Mesodermal cell (in vitro differentiated cells): ENCODE results near the gene KBTBD13.
"Not testable (repeated sequence)": the region's sequence is repeated elsewhere in the genome, so short reads cannot be mapped to it uniquely, and the experiment has no call there.

ENCODE experiments used
- H3K27ac ChIP-seq: 2 replicates; pipeline ENCODE4 v1.7.0; 2013; ENCODE audit warnings: mild to moderate bottlenecking, low read depth, low read length, moderate library complexity; ENCODE audit not compliant: severe bottlenecking
- H3K36me3 ChIP-seq: 2 replicates; pipeline ENCODE4 v1.7.1; 2013; ENCODE audit warnings: mild to moderate bottlenecking, low read length, moderate library complexity; ENCODE audit not compliant: control insufficient read depth, insufficient read depth
- H3K4me1 ChIP-seq: one replicate; pipeline ENCODE4 v1.7.1; 2013; ENCODE audit warnings: mild to moderate bottlenecking, low read length; ENCODE audit not compliant: insufficient read depth, control insufficient read depth, poor library complexity, severe bottlenecking
- H3K4me3 ChIP-seq: 2 replicates; pipeline ENCODE4 v1.7.0; 2013; ENCODE audit warnings: low read length, control low read depth, mild to moderate bottlenecking; ENCODE audit not compliant: insufficient read depth, poor library complexity, severe bottlenecking; ENCODE audit errors: extremely low read depth
- H3K9me3 ChIP-seq: 2 replicates; pipeline ENCODE4 v1.7.1; 2013; ENCODE audit warnings: mild to moderate bottlenecking, low read length, moderate library complexity; ENCODE audit not compliant: control insufficient read depth
- whole genome bisulfite sequencing, 2 experiments: methylation state at CpG; one replicate each; pipeline ENCODE4 v1.1.5; 2013; ENCODE audit warnings: missing lambda C conversion rate in 2 of 2; ENCODE audit not compliant: insufficient coverage in 2 of 2; 5-methylcytosine and 5-hydroxymethylcytosine counted together

The KBTBD13 gene

GRCh38 chr15:65071381-65071811, 5.2 kb upstream of the KBTBD13 start:
- Histone ChIP-seq H3K27ac (no peak overlapping the region), H3K4me3 (no peak overlapping the region), H3K36me3 (no peaks in the 10 kb centered on the region), H3K4me1 (peaks cover 19% of the 10 kb centered on the region), H3K9me3 (peaks cover 6% of the 10 kb centered on the region)
- WGBS, 2 experiments, result 73 to 77% methylated on average over 3 to 4 of the region's 5 CpGs

GRCh38 chr15:65072027-65072426, 4.5 kb upstream of the KBTBD13 start:
- WGBS, 2 experiments, result no CpG with 5 or more reads among the region's 1 CpG
- no peaks in the 10 kb centered on the region for H3K36me3 ChIP-seq
- no peak overlapping the region for H3K4me3 ChIP-seq
- peaks cover 6% of the 10 kb centered on the region for H3K9me3 ChIP-seq
- H3K4me1 ChIP-seq, result peaks cover 17% of the 10 kb centered on the region
- no peak overlapping the region for H3K27ac ChIP-seq

- Histone ChIP-seq H3K9me3 (peaks cover 6% of the 10 kb centered on the region), H3K27ac (no peak overlapping the region)
- 96 to 100% methylated on average over 3 of the region's 3 CpGs for WGBS, 2 experiments
Measured at GRCh38 chr15:65072617-65073016, 3.9 kb upstream of the KBTBD13 start.

GRCh38 chr15:65074946-65075345, 1.6 kb upstream of the KBTBD13 start:
- not testable (repeated sequence) for H3K9me3 ChIP-seq, H3K27ac ChIP-seq, H3K36me3 ChIP-seq, H3K4me3 ChIP-seq
- WGBS, 2 experiments, result 98 to 100% methylated on average over 5 to 7 of the region's 22 CpGs
- peaks cover 14% of the 10 kb centered on the region for H3K4me1 ChIP-seq

More at GRCh38 chr15:65072617-65073016, 3.9 kb upstream of the KBTBD13 start:
- Histone ChIP-seq H3K4me3 (no peak overlapping the region), H3K36me3 (no peaks in the 10 kb centered on the region), H3K4me1 (peaks cover 17% of the 10 kb centered on the region)

GRCh38 chr15:65075607-65076395, 745 bp upstream of the KBTBD13 start:
- not testable (repeated sequence) for H3K9me3 ChIP-seq, H3K27ac ChIP-seq, H3K4me3 ChIP-seq, H3K36me3 ChIP-seq
- H3K4me1 ChIP-seq, result peaks cover 14% of the 10 kb centered on the region
- 92 to 98% methylated on average over 10 to 11 of the region's 12 CpGs for WGBS, 2 experiments

GRCh38 chr15:65077291-65077980, 890 bp downstream of the KBTBD13 start:
- Histone ChIP-seq H3K27ac (no peak overlapping the region), H3K36me3 (no peaks in the 10 kb centered on the region), H3K9me3 (peaks cover 6% of the 10 kb centered on the region), H3K4me3 (no peak overlapping the region), H3K4me1 (peaks cover 12% of the 10 kb centered on the region)
- WGBS, 2 experiments, result 91 to 94% methylated on average over 70 to 85 of the region's 85 CpGs

GRCh38 chr15:65077981-65078352, 1.4 kb downstream of the KBTBD13 start:
- Histone ChIP-seq H3K36me3 (no peaks in the 10 kb centered on the region), H3K4me3 (no peak overlapping the region), H3K27ac (no peak overlapping the region), H3K4me1 (peaks cover 17% of the 10 kb centered on the region), H3K9me3 (peaks cover under 1% of the 10 kb centered on the region)
- WGBS, 2 experiments, result 59 to 70% methylated on average over 18 to 23 of the region's 24 CpGs

- 87 to 92% methylated on average over 4 to 5 of the region's 5 CpGs for WGBS, 2 experiments
- H3K36me3 ChIP-seq, result no peaks in the 10 kb centered on the region
- H3K27ac ChIP-seq, result no peak overlapping the region
- no peaks in the 10 kb centered on the region for H3K9me3 ChIP-seq
- peaks cover 33% of the 10 kb centered on the region for H3K4me1 ChIP-seq
- no peak overlapping the region for H3K4me3 ChIP-seq
Measured at GRCh38 chr15:65079580-65079979, 3.0 kb downstream of the KBTBD13 start.

- Histone ChIP-seq H3K4me1 (peaks cover 37% of the 10 kb centered on the region), H3K9me3 (no peaks in the 10 kb centered on the region), H3K4me3 (no peak overlapping the region), H3K27ac (no peak overlapping the region), H3K36me3 (no peaks in the 10 kb centered on the region)
- WGBS, 2 experiments, result 84% methylated on average over 3 to 6 of the region's 6 CpGs
Measured at GRCh38 chr15:65081270-65081669, 4.7 kb downstream of the KBTBD13 start.

- H3K27ac ChIP-seq, result no peak overlapping the region
- WGBS, 2 experiments, result 81 to 93% methylated on average over 3 to 5 of the region's 5 CpGs
Measured at GRCh38 chr15:65081758-65082157, 5.2 kb downstream of the KBTBD13 start.

More at GRCh38 chr15:65081758-65082157, 5.2 kb downstream of the KBTBD13 start:
- H3K9me3 ChIP-seq, result no peaks in the 10 kb centered on the region
- no peaks in the 10 kb centered on the region for H3K36me3 ChIP-seq
- no peak overlapping the region for H3K4me3 ChIP-seq
- peaks cover 34% of the 10 kb centered on the region for H3K4me1 ChIP-seq
